H1 (cell line): ENCODE data around the gene PTGIS. TPM values are rescaled to one million over a fixed set of nuclear protein-coding genes. Genes with fewer than 3 reads are reported as not detected.

Experiments used
- ATF2 ChIP-seq: IDR thresholded peaks from 2 replicates; pipeline ENCODE4 v1.6.1; 2012; ENCODE audit warnings: low read length, inconsistent platforms
- CEBPB ChIP-seq: IDR thresholded peaks from 2 replicates; pipeline ENCODE4 v1.6.1; 2012; ENCODE audit warnings: low read depth, low read length
- CTBP2 ChIP-seq: IDR thresholded peaks from 2 replicates; pipeline ENCODE4 v1.7.0; 2011; ENCODE audit warnings: borderline replicate concordance, mild to moderate bottlenecking, moderate library complexity, mixed read lengths, low read length; ENCODE audit not compliant: insufficient read depth, insufficient read length
- EZH2 ChIP-seq: fragments of 200-600 bp; sonication (generic); IDR thresholded peaks from 2 replicates; pipeline ENCODE4 v1.7.1; 2012; ENCODE audit warnings: low read depth, mild to moderate bottlenecking, moderate library complexity, low read length, inconsistent platforms; ENCODE audit not compliant: severe bottlenecking
- FOSL1 ChIP-seq: IDR thresholded peaks from 2 replicates; pipeline ENCODE4 v1.6.1; 2011; ENCODE audit warnings: mild to moderate bottlenecking, low read depth, low read length, moderate library complexity; ENCODE audit not compliant: insufficient read depth
- GTF2F1 ChIP-seq: IDR thresholded peaks from 2 replicates; pipeline ENCODE4 v1.6.1; 2012; ENCODE audit warnings: low read depth, low read length, improper control_type of control experiment, borderline replicate concordance
- HDAC2 ChIP-seq, 2 experiments: fragments of 300-600 bp in 1 of 2; sonication (generic) in 1 of 2; IDR thresholded peaks; 2 replicates each; pipeline ENCODE4 v1.6.1; 2011 to 2012; ENCODE audit warnings: low read depth in 2 of 2, low read length in 2 of 2, mild to moderate bottlenecking in 2 of 2, moderate library complexity in 2 of 2, borderline replicate concordance in 1 of 2, inconsistent platforms in 1 of 2
- JUN ChIP-seq: IDR thresholded peaks from 2 replicates; pipeline ENCODE4 v1.6.1; 2011; ENCODE audit warnings: low read depth, mild to moderate bottlenecking, improper control_type of control experiment, low read length
- JUND ChIP-seq: IDR thresholded peaks from 2 replicates; pipeline ENCODE4 v1.6.1; 2011; ENCODE audit warnings: mild to moderate bottlenecking, improper control_type of control experiment, low read length
- KDM1A ChIP-seq: fragments of 200-600, 300-600 bp; sonication (generic); IDR thresholded peaks from 2 replicates; pipeline ENCODE4 v1.7.1; 2016; ENCODE audit warnings: mild to moderate bottlenecking, low read length, borderline replicate concordance
- KDM4A ChIP-seq: IDR thresholded peaks from one replicate; pipeline ENCODE4 v1.7.1; 2012; ENCODE audit warnings: low read depth, mild to moderate bottlenecking, moderate library complexity, low read length, inconsistent platforms; ENCODE audit not compliant: severe bottlenecking
- MAX ChIP-seq: IDR thresholded peaks from 2 replicates; pipeline ENCODE4 v1.6.1; 2012; ENCODE audit warnings: inconsistent platforms
- POLR2A ChIP-seq, 2 experiments: IDR thresholded peaks; 1 replicate in 1 of 2; 2 replicates in 1 of 2; pipeline ENCODE4 v1.6.1; 2011; ENCODE audit warnings: low read depth in 2 of 2, low read length in 2 of 2, mild to moderate bottlenecking in 2 of 2; ENCODE audit errors: control extremely low read depth in 1 of 2
- POLR2AphosphoS5 ChIP-seq: IDR thresholded peaks from 2 replicates; pipeline ENCODE4 v1.6.1; 2011; ENCODE audit warnings: low read depth, low read length
- RFX5 ChIP-seq: IDR thresholded peaks from 2 replicates; pipeline ENCODE4 v1.6.1; 2011; ENCODE audit warnings: low read depth, low read length, improper control_type of control experiment, borderline replicate concordance
- RNF2 ChIP-seq: fragments of 200-900, 300-1000 bp; sonication (generic); IDR thresholded peaks from 2 replicates; pipeline ENCODE4 v1.7.1; 2016; ENCODE audit warnings: borderline replicate concordance, low read depth, mild to moderate bottlenecking, antibody characterized with exemption, low read length; ENCODE audit not compliant: poor library complexity, severe bottlenecking; ENCODE audit errors: missing control alignments
- SIN3A ChIP-seq, 2 experiments: IDR thresholded peaks in 1 of 2; conservative IDR thresholded peaks in 1 of 2; 2 replicates each; pipeline ENCODE4 v1.6.1; 2011 to 2012; ENCODE audit warnings: low read length in 2 of 2, improper control_type of control experiment in 1 of 2, low read depth in 1 of 2, mild to moderate bottlenecking in 1 of 2
- SP4 ChIP-seq: IDR thresholded peaks from 2 replicates; pipeline ENCODE4 v1.6.1; 2012; ENCODE audit warnings: low read length, inconsistent platforms
- SUZ12 ChIP-seq: fragments of 200-600 bp; sonication (generic); IDR thresholded peaks from 2 replicates; pipeline ENCODE4 v1.6.1; 2012; ENCODE audit warnings: mild to moderate bottlenecking, inconsistent platforms, low read length, moderate library complexity, mixed read lengths
- TCF12 ChIP-seq: IDR thresholded peaks from 2 replicates; pipeline ENCODE4 v1.6.1; 2011; ENCODE audit warnings: low read depth, mild to moderate bottlenecking, low read length
- YY1 ChIP-seq: IDR thresholded peaks from 2 replicates; pipeline ENCODE4 v1.6.1; 2011; ENCODE audit warnings: low read depth, mild to moderate bottlenecking, low read length
- polyA plus RNA-seq, 7 experiments: library from polyadenylated mRNA; depleted of rRNA in 3 of 7; stranded (reverse) in 5 of 7; unstranded in 2 of 7; fragments of >200 nt in 5 of 7; fragments of 200-250 nt in 2 of 7; gene quantifications; 1 replicate in 5 of 7; 2 replicates in 1 of 7; 4 replicates in 1 of 7; pipeline versions ENCODE4 v1.2.1 to v1.2.3, GENCODE V29; 2011 to 2013; ENCODE audit warnings: missing spikeins in 2 of 7, mixed read lengths in 2 of 7
- total RNA-seq: library from RNA; stranded (reverse); fragmentation: NEBNext Ultra II Directional; extraction: Animal tissue kit (Norgen Biotek cat#: 25700); gene quantifications from 2 replicates; pipeline ENCODE4 v1.2.1, GENCODE V29; 2021

The PTGIS gene
- total and polyA plus RNA-seq, 2 of the 8 experiments (the other 6 are each of a cell fraction or from before 2014, with no cell fraction given), result 29.9 to 35.5 TPM

DNA sequence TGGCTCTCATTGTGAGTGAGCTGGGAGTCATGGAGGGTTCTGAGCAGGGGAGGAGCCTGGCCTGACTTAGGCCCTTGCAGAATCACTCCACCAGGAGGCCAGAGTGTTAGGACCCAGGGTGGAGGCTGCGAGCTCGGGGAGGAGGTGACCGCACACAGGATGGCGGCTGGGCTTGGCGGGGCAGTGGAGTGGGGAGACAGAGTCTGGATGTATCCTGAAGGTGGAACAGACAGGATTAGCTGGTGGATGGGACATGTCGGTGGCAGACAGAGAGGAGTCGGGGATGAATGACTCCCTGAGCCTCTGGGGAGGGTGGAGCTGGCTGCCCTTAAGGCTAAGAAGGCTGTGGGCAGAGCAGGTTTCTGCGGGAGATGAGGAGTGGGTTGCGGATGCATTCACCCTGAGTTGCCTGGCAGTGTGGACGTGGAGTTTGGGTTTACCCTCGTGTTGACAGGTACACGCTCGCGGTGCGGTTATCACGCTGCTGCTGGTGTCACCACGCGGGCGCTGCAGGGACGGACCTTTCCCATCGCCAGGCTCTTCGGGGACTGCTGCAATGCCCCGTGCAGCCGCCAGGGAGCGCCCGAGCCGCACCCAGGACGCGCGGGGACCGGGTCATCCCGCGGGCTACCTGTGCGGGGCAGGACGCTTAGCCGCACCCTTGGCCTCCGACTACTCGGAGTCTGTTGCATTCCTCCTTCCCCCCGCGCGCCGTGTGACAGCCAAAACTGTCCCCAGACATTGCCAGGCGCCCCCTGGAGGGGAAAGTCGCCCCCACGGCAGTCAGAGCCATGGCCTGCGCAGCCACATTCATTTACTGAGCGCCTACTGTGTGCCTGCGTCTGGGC, 43.0 kb upstream of the PTGIS start (continued):
- peak; percentile 52 for TF ChIP-seq KDM4A
- TF ChIP-seq TCF12, result no peak
- no peak for TF ChIP-seq KDM1A
- no peak for TF ChIP-seq CEBPB
- peak in 1 of 2 experiments; percentile 72; a peak in 2 of 4 replicates for TF ChIP-seq HDAC2 (IDR thresholded peaks at IDR 0.05; ENCODE audit: borderline replicate concordance in 1 of 2, low read depth in 2 of 2, low read length in 2 of 2)
- peak; percentile 84 for TF ChIP-seq MAX
- peak; percentile 34; the same call in 1 of the 2 replicates for TF ChIP-seq JUND
- TF ChIP-seq ATF2, result peak; percentile 75
- TF ChIP-seq POLR2AphosphoS5, result no peak
- no peak for TF ChIP-seq EZH2
- no peak for TF ChIP-seq GTF2F1
- no peak for TF ChIP-seq SUZ12
- peak; percentile 58; the same call in 1 of the 2 replicates for TF ChIP-seq SP4
- no peak for TF ChIP-seq FOSL1
- TF ChIP-seq POLR2A (IDR thresholded peaks at IDR 0.05; ENCODE audit: control extremely low read depth in 1 of 2, low read depth in 2 of 2, low read length in 2 of 2), result no peak
- peak in 1 of 2 experiments; percentile 77; a peak in 1 of 4 replicates for TF ChIP-seq SIN3A (conservative IDR thresholded peaks at IDR 0.05 in 1 of 2, IDR thresholded peaks at IDR 0.05 in 1 of 2; ENCODE audit: low read depth in 1 of 2, low read length in 2 of 2)
- TF ChIP-seq RNF2, result no peak
- TF ChIP-seq JUN, result no peak
- TF ChIP-seq RFX5, result no peak
- TF ChIP-seq CTBP2, result no peak
- peak; percentile 60; the same call in 1 of the 2 replicates for TF ChIP-seq YY1
